Glomerular visceral epithelial cell (primary cell): ENCODE data around the gene PHF19.

Experiments
- DNase-seq: peaks from one replicate; pipeline ENCODE4 v3.0.0-alpha.2; 2016; ENCODE audit errors: extremely low spot score

PHF19 gene

DNA sequence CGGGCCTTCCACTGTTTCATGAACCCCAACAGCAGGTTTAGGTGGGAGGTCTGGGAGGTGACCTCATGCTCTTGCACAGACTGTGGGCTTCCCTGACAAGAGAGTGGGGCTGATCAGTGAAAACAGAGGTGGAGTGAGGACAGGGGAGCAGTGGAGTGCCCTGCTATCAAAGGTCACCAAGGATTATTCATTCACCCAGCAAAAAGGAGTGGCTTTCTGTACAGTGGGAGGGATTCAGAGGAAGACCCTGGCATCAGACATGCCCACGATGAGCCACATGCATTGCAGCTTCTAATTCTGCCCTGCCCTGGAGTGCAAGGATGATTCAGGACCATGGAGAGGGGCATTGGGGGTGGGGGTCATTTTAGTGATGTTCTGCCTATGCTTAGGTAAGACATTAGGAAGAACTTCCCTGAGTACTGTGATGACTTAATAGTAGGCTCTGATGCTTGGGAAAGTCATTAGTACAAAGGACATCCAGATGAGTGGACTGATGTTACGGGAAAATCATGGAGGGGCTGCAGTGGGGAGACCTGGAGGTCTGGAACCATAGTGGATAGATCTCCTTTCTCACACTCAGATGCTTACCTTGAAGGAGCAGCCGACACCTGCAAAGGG lies 36.8 kb upstream of the PHF19 start:
- no peak for DNase-seq

DNA sequence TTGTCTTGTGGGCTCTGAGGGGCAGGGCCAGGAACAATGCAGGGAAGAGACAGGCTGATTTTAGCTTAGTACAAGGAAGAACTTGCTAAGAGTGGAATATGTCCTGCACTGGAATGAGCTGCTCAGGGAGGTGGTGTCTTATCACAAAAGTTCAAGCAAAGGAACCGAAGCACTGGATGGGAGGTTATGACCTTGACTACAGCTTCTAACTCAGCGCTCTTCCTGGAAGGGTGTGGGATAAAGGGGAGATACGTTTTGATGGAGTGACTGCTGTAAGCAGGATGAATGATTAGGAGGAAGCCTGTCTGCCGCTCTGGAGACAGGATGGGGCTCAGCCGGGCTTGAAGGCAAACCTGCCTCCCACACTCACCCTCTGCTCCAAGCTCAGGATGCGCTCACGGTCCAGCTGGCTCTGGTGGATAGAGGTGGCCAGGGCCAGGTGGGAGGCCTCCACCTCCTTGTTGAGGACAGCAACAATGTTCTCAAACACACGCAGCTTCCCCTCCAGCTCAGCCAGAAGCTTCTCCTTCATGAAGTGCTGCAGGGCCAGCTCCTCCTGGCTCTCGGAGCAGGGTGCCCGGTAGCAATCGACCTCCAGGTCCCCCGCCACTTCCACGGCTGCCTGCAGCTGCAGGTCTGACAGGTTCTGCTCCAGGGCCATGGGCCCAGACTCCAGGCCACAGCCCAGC lies 36.1 kb upstream of the PHF19 start:
- no peak for DNase-seq

DNA sequence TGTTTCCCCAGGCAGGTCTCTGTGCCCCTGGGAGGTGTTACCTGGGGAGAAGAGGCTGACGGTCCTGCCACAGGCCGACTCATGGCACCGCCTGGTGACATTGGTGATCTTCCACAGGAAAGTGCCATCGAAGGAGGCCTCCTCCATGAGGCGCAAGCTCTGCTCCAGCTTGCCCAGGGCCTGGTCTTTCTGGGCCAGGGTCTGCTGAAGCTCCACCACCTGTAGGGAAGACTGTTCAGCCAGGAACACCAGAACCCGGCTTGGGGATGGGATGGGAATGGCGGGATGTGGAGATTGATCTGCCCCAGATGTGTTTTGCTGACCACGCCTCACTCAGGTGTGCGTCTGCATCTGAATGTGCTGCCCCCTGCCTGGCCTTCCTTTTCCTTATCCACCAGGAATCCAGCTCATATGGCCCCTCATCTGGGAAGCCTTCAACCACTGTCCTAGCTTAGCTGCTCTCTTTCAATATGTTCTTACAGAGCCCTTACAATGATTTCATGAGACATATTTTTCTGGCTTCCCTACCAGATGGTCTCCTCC lies 34.4 kb upstream of the PHF19 start:
- DNase-seq: no peak

DNA sequence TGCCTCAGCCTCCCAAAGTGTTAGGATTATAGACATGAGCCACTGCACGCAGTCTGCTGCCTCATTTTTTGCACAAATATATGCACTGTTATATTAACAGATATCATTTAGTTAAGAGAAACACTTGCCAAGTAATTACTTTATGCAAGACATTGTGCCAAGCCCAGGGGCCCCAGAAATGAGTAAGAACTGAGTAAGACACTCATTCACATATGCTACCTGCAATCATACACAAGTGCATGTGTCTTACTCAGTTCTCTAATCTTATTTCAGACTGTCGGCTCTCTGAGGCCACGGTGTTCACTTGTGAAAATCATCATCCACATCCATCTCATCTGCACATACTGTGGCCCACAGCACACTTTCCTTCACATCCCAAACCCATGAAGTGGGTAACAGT lies 33.7 kb upstream of the PHF19 start:
- DNase-seq: no peak

DNA sequence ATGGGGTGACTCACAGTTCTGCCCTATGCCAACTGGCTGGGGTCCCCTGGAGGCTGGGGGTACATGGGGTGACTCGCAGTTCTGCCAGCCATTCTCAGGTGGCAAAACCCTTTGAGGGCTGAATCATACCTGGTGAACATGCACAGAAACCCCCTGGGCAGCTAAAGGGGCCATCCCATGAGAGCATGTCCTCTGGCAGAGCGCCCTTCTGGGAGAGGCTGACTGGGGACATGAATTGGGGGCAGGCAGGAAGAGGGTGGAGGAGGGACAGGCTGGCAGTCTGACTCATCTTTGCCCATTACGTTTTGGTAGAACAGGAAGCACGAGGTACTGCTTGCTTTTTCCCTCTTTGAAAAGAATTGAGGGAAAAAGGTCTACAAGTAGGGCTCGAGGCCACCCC lies 32.9 kb upstream of the PHF19 start:
- DNase-seq: peak; percentile 74

DNA sequence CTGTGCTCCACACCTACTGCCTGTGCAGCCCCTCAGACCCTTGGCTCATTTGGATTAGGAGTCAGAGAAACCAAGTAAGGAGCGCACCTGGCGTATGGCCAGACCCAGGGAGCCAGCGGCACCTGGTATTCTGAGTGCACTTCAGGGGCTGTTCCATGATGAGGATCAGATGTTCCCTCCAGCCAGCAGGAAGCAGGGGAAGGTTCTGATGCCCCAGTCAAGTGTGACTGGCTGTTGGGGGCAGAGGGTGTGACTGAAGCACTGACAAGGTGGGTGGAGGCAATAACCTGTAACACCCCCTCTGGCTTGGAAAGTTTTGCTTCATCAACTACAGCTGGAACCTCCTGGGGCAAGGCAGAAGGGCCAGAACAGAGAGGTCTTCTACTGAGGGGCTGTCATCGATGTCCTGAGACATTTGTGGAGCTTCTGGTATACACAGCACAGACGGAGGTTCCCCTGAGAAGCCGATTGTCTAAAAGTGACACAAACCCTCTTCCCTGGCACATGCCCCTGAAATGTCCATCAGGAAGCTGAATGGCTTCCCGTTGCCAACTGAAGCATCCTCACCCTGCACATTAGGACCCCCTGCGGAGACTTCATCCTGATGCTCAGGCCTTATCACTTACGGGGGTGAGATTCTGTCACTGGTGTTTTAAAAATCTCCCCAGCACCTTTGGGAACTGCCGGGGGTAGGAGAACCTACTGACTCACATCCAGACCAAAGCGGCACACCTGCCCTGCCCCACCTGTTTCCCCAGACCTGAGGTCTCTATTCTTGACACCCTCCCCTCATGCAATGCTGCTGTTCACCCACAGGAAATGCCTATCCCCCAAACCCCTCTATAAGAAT lies 28.6 kb upstream of the PHF19 start:
- DNase-seq: no peak

DNA sequence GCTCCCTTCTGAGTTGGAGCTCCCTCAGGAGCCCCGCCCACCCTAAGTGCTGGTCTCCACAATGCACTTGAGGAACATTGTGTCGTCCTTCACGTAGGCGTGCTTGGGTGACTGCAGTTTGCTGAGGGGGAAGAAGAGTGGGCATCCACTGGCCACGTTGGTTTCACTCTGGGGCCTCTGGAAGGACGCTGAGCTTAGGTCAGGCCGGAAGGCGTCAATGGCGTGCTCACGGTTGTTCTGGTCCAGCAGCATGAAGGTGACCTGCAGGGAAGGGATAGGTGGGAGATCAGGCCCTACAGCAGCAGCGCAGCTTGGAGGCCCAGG lies 28.0 kb upstream of the PHF19 start:
- DNase-seq: no peak

DNA sequence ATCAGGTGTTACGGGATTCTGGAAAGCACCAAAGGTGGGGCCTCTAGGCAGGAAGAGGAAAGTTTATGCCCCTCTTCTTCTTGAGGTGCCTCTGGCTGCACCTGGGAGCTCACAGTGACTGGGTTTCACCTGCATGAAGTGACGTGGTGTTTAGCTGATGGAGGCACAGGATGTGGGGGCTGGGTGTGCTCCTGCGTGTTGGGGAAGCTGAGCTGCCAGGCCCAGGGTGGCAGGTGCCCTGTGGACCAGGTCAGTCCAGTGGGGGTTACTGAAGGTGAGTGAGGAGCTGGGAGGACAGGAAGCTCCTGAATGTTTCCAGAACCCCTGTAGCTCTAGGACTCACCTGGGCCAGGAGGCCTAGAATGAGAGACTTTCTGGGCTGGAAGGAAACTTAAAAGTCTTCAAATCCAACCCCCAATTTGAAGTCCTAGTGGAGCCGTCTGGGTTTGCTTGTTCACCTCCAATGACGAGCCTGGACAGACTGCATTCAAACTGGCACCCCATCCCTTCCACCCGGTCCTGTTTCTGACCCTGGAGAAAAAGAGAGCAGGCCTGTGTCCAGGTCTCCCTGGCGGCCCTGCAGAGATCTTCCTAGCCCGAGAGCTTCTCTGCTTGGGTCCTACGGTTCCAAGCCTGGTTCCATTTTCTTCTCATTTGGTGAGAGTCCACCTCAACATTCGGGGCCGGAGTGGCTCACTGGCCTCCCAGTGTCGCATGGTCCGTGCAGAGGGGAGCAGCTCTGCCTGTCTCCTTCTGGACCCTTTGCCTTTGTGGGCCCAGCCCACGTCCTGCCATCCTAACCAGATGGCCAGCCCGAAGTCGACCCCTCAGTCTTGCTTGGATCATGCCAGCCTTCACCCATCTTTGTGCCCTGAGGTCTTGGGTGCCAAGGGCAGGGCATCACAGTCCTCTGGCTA lies 27.3 kb upstream of the PHF19 start:
- no peak for DNase-seq

DNA sequence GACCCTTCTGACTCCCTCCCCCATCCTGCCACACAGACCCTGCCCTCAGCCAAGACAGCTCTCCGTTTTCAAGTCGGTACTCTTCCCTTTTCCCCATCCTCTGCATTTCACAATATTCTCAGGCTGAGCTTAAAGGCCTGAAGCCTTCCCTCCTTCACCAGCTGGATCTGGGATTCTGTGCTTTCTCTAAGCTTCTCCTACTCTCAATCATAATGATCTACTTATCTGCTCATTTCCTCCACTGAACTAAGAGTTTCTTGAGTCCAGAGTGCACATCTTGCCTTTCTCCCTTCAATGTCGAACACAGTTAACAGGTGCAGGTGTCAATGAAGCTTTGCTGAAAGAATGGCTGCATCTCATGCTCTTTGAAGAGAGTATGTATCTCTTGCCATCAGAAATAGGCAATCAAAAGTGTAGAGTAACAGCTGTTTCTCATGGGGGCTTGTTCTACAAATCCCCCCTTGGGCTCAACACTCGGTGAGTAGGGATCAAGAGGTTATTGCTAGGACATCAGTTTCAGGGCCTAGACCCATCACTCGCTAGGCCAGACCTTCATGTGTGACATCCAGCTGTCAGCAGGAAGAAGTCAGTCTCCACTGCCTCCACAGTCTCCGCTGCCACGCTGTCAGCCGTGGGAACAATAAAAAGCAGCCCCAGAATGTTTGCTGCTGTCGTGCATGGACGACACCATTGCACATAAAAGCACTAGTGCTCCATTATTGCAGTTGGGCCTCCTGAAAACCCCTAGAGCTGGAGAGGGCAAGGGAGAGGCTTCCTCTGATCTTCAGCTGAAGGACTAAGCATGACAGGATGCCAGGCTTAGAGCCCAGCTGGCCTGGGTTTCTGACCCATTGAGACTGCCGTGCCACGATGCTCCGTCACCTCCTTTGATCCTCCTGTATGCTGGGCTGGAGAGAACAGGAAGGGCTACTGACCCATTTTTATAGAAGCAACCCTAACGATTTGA lies 25.9 kb upstream of the PHF19 start:
- no peak for DNase-seq

DNA sequence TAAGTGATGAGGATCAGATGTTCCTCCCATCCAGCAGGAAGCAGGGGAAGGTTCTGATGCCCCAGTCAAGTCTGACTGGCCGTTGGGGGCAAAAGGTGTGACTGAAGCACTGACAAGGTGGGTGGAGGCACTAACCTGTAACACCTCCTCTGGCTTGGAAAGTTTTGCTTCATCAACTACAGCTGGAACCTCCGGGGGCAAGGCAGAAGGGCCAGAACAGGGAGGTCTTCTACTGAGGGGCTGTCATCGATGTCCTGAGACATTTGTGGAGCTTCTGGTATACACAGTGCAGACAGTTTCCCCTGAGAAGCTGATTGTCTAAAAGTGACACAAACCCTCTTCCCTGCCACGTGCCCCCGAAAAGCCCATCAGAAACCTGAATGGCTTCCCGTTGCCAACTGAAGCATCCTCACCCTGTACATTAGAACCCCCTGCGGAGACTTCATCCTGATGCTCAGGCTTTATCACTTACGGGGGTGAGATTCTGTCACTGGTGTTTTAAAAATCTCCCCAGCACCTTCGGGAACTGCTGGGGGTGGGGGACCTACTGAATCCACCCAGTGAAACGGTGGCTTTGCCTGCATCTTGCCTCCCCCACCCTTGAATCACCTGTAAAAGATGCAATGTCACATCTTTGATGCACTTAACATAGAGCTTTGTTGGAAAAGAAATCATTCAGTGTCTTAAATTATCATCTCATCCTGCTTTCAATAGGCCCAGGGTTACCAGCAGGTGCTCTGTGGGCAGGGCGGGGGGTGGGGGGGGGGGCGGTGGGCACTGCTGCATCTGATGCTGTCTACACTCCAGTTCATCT lies 25.0 kb upstream of the PHF19 start:
- DNase-seq: no peak

DNA sequence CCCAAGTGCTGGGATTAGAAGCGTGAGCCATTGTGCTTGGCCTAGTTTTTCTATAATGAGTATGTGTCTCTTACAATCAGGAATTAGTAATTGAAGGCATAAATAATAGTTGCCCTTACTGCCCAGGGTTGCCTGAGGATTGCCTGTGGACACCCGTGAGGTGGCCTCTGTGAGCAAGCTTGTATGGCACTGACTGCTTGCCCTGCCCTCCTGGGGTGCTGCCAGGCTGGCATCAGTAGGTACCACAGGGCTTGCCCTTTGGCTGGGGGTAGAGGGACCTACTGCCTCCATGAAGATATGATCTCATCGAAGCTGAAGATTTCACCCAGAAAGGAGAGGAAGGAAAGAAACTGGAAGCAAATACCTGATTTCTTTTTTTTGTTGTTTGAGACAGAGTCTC lies 23.8 kb upstream of the PHF19 start:
- no peak for DNase-seq

DNA sequence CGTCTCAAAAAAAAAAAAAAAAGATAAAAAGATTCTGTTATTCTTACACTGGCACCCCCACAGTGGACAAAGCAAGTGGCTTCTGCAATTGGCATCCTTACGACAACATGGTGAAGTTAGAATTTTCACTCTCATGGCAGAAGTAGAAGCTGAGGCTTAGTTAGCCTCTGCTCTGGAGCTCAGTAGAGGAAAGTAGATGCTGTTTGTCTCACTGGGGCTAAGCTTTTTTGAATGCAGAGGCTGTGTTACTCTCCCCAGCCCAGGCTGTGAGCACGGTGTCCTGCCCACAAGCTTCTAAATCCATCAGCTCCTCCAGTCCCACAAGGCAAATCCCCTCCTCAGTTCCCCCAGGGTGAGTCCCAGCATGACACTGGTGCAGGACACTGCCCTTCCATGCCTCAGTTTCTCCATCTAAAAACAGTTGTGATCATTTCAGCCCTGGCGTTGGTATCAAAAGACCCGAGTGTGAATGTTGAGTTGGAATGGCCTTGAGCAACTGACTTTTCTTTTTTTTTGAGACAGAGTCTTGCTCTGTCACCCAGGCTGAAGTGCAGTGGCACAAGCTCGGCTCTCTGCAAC lies 22.6 kb upstream of the PHF19 start:
- DNase-seq: no peak

DNA sequence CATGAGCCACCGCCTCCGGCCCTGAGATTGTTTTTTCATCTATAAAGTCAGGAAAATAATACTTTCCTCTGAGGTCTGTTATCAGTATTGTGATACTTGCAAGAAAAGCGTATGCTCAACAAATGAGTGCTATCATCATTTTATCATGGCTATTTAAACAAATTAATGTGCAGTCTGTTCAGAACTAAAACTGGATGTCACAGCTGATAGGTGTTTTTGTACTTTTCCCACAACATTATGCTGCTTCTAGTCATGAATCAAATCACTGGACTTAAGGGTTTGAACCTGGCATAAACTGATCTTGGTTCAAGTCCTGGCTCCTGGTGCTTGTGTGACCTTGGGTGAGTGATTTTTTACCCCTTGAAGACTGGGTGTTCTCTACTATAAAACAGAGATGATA lies 21.4 kb upstream of the PHF19 start:
- DNase-seq: no peak

DNA sequence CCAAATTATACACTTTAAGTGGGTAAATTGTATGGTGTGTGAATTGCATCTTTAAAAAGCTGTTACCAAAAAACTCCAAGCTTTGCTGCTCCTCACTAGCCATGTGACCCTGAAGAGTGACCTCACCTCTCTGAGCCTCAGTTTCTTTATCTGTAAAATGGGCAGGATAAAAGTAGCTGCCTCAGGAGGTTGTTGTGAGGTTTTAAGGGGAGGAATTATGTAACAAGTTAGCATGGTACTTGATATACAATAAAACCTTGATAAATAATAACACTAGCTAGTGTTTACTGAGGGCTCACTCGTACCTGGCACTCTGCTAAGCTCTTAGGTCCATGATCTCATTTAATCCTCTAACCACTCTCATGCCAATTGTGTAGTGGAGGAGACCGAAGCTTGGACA lies 19.0 kb upstream of the PHF19 start:
- no peak for DNase-seq

DNA sequence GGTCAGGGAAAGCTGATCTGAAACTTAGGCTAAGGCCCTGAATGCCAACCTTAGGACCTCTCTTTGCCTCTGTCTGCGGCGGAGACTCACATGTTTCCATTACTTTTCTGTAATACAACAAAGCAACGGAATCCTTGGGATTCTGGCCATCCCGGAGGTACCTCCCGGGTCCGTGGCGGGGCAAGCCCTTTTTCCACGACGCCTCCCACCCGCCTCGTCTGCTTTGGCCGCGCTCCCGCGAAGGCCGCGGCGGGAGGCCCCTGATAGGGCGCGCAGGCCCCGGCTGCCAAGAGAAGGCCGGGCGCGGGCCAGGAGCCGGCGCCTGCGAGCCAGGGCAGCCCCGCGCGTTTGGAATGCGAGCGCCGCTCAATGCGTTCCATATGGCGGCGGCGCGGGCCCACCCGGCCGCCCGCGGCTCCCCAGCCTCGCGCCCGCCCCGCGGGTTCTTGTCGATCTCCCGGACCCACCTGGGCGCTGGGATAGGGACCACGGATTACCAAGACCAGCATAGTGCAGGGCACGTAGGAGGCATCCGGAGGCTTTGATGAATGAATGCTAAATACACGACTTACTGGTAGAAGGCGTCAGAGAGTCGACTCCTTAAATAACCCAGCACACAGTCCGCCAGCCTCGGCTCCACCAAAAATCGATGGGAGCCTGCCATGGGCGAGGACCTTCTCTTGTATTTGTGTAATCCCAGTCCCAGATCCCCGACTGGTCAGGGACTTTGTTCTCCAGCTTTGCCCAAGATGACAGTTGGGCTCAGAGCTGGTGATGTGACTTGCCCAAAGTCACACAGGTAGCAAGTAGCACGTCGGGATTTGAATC lies 17.5 kb upstream of the PHF19 start:
- DNase-seq: no peak

DNA sequence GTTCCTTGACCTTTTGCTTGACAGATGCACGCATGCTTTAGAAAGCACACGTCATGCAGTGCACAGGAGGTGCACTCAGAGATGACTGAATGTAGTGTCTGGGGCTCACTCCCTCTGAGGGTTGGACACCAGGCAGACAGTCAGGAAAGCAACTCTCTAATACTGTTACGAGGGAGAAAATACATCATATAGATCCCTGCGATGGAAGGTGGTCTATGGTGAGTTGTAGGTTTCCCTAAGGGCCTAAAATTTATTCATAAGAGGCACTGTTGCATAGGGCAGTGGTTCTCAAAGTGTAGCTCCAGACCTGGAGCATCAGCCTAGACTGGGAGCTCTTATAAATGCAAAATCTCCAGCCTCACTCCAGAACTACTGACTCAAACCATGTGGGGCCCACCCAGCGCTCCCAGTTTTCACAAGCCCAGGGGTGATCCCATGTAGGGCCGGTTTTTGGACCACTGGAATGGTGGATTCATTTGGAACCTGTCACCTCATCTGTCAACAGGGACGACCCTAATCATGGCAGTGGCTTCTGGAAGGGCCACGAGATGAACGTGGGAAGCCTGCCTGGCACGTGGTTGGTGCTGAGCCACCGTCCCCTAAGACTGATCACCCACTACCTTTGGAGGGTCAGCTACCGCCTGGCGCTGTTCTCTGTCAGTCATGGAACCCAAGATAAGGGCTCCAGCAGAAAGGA lies 16.8 kb upstream of the PHF19 start:
- DNase-seq: no peak

DNA sequence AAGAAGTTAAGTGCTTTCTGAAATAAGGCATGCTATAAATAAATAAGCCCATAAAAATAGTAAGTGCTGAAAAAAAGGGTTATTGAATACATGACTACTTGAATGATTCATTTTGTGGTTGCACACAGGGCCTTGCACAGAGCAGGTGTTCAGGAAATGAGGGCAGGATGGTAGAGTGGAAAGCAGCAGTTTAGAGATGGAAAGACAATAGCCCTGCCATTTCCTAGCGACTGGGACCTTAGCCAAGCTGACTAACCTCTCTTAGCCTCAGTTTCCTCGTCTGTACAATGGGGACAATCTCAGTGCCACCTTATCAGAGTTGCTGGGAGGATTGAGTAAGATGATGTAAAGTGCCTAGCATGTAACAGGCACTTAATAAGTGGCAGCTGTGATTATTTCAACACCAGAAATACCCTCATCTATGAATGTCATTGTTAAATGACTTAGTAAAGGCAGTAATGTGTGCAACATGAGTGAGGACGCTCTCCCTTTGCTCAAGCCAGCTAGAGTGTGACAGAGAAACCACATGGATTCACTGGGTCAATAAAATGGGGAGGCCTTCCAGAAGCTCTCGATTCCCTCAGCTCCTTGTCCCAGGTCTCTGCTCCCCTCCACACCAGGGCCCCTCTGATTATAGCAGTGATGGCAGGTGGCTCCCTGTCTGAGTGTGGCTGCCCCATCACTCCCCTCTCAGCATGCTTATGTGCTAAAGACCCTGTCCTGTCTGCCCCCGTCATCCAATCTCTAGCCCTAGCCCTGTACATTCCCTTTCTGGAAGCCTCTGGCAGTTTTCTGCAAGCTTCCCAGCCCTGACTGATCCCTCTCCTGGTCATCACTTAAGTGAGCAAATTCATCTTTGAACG lies 16.0 kb upstream of the PHF19 start:
- DNase-seq: peak; percentile 88
